K562 (cell line): Measurements from ENCODE around the gene SYT13. TPM values are rescaled to one million over a fixed set of nuclear protein-coding genes. Genes with fewer than 3 reads are reported as not detected.

Experiments
- ATAC-seq: fragments of 200-7000 bp; cut with Tn5 transposase; 3 replicates; pipeline ENCODE4 v1.9.1; 2020; ENCODE audit warnings: moderate library complexity
- BruUV-seq: library from RNA; stranded (reverse); fragments of 400-500 nt; replicated peaks from 2 replicates; lab custom pipeline; 2021; lab: Mats Ljungman, UMichigan
- CTCF ChIA-PET: fragments of 300-600 bp; formaldehyde crosslinking; extraction: SDS; loops from one replicate; lab custom pipeline; 2021; ENCODE audit warnings: low intra/inter-chr PET ratio; lab: Yijun Ruan, JAX
- POLR2A ChIA-PET: fragments of 300-600, 350-650 bp; sonication (Branson Sonifier 250); formaldehyde crosslinking; extraction: SDS; loops from one replicate; lab custom pipeline; 2021; ENCODE audit warnings: antibody characterized with exemption, inconsistent platforms; lab: Yijun Ruan, JAX
- DNase-seq, 4 experiments: peaks; one replicate each; pipeline versions ENCODE4 v3.0.0 to v3.0.0-alpha.2; 2011 to 2018; ENCODE audit warnings: low spot score in 3 of 4, mixed read lengths in 3 of 4; ENCODE audit errors: extremely low read depth in 1 of 4
- FAIRE-seq: peaks from 2 replicates; lab custom pipeline; 2011; peaks lifted over from hg19 to GRCh38; lab: Jason Lieb, UNC
- H2AFZ ChIP-seq: 2 replicates; pipeline ENCODE4 v1.6.0; 2011; ENCODE audit warnings: low read depth, low read length, control low read depth, inconsistent platforms
- H3K27ac ChIP-seq: fragments of 200-600 bp; 3 replicates; pipeline ENCODE4 v1.8.0; 2011; ENCODE audit warnings: low read depth, mild to moderate bottlenecking, control low read depth, inconsistent platforms, low read length, moderate library complexity, mixed read lengths; ENCODE audit errors: extremely low read depth
- H3K27me3 ChIP-seq, 2 experiments: fragments of 300-600 bp in 1 of 2; 2 replicates in 1 of 2; 3 replicates in 1 of 2; pipeline versions ENCODE4 v1.6.0 to v1.8.0; 2011; ENCODE audit warnings: inconsistent platforms in 2 of 2, low read length in 2 of 2, mild to moderate bottlenecking in 1 of 2, mixed read lengths in 1 of 2, moderate library complexity in 1 of 2; ENCODE audit not compliant: control insufficient read depth in 2 of 2, insufficient read depth in 2 of 2
- H3K36me3 ChIP-seq: fragments of 300-600 bp; 3 replicates; pipeline ENCODE4 v1.8.0; 2011; ENCODE audit warnings: mild to moderate bottlenecking, low read length, inconsistent platforms; ENCODE audit not compliant: control insufficient read depth, insufficient read depth
- H3K4me1 ChIP-seq, 2 experiments: fragments of 200-600 bp in 1 of 2; replicated peaks in 1 of 2; 2 replicates in 1 of 2; 3 replicates in 1 of 2; pipeline versions ENCODE4 v1.5.1 to v1.8.0; 2011; ENCODE audit warnings: inconsistent platforms in 2 of 2, low read length in 2 of 2, mild to moderate bottlenecking in 1 of 2, mixed read lengths in 1 of 2, moderate library complexity in 1 of 2; ENCODE audit not compliant: control insufficient read depth in 2 of 2, insufficient read depth in 2 of 2
- H3K4me2 ChIP-seq: 2 replicates; pipeline ENCODE4 v1.6.1; 2011; ENCODE audit warnings: low read length, control low read depth, inconsistent platforms, mixed read lengths; ENCODE audit not compliant: insufficient read depth
- H3K4me3 ChIP-seq: fragments of 200-600 bp; sonication (generic), shearing (Covaris generic); 2 replicates; pipeline ENCODE4 v1.5.1; 2016; ENCODE audit warnings: control low read depth, inconsistent platforms
- H3K79me2 ChIP-seq: fragments of 200-600 bp; 3 replicates; pipeline ENCODE4 v1.8.0; 2011; ENCODE audit warnings: low read length, inconsistent platforms; ENCODE audit not compliant: control insufficient read depth, insufficient read depth
- H3K9ac ChIP-seq, 2 experiments: 2 replicates each; pipeline versions ENCODE4 v1.6.0 to v1.6.1; 2011; ENCODE audit warnings: low read depth in 2 of 2, low read length in 2 of 2, control low read depth in 1 of 2, inconsistent platforms in 1 of 2, mild to moderate bottlenecking in 1 of 2, mixed read lengths in 1 of 2; ENCODE audit not compliant: insufficient read depth in 1 of 2
- H3K9me1 ChIP-seq: one replicate; pipeline ENCODE4 v1.6.0; 2011; ENCODE audit warnings: inconsistent platforms, mild to moderate bottlenecking, low read length, moderate library complexity; ENCODE audit not compliant: control insufficient read depth, insufficient read depth
- H3K9me3 ChIP-seq: replicated peaks from 2 replicates; pipeline ENCODE4 v1.5.1; 2011; ENCODE audit warnings: low read depth, low read length, inconsistent platforms; ENCODE audit not compliant: control insufficient read depth, insufficient read depth
- H4K20me1 ChIP-seq: replicated peaks from 2 replicates; pipeline ENCODE4 v1.6.1; 2011; ENCODE audit warnings: low read length, inconsistent platforms, mixed read lengths; ENCODE audit not compliant: control insufficient read depth, insufficient read depth
- CSDE1 ChIP-seq, 2 experiments: fragments of 450-650 bp; IDR thresholded peaks; 2 replicates each; pipeline ENCODE4 v1.6.1; 2016; ENCODE audit warnings: mild to moderate bottlenecking in 1 of 2
- ESRRB ChIP-seq: fragments of 250-450 bp; sonication (Bioruptor Pico); IDR thresholded peaks from 2 replicates; pipeline ENCODE4 v1.5.0; 2020; ENCODE audit warnings: mild to moderate bottlenecking, moderate library complexity, borderline replicate concordance
- FUS ChIP-seq: fragments of 200-400 bp; formaldehyde crosslinking; optimal IDR thresholded peaks from 2 replicates; pipeline ENCODE3; 2017; ENCODE audit warnings: low read depth, low read length
- MCM2 ChIP-seq: fragments of 450-650 bp; IDR thresholded peaks from 2 replicates; pipeline ENCODE4 v1.6.1; 2017; ENCODE audit warnings: low read depth, mild to moderate bottlenecking
- NBN ChIP-seq: fragments of 450-650 bp; IDR thresholded peaks from 2 replicates; pipeline ENCODE4 v1.6.1; 2016; ENCODE audit warnings: low read depth, mild to moderate bottlenecking
- RBFOX2 ChIP-seq: fragments of 200-400 bp; formaldehyde crosslinking; IDR thresholded peaks from 2 replicates; pipeline ENCODE4 v1.6.1; 2017; ENCODE audit warnings: low read depth, mild to moderate bottlenecking, low read length, moderate library complexity
- RBM25 ChIP-seq: fragments of 200-400 bp; formaldehyde crosslinking; IDR thresholded peaks from 2 replicates; pipeline ENCODE4 v1.6.1; 2018; ENCODE audit warnings: low read length, low read depth, moderate library complexity; ENCODE audit not compliant: severe bottlenecking
- SMAD4 ChIP-seq: fragments of 250-450 bp; sonication (Bioruptor Pico); conservative IDR thresholded peaks from 2 replicates; pipeline ENCODE4 v1.8.0; 2021; ENCODE audit warnings: inconsistent platforms, mild to moderate bottlenecking, moderate library complexity
- SMARCE1 ChIP-seq: fragments of 450-650 bp; IDR thresholded peaks from 2 replicates; pipeline ENCODE4 v1.7.1; 2016; ENCODE audit warnings: mild to moderate bottlenecking
- TCF3 ChIP-seq: sonication (generic); formaldehyde crosslinking; IDR thresholded peaks from 2 replicates; pipeline ENCODE4 v1.4.0; 2020; ENCODE audit warnings: mild to moderate bottlenecking, missing genetic modification reagents
- TCFL5 ChIP-seq: fragments of 250-450 bp; sonication (Bioruptor Pico); conservative IDR thresholded peaks from 2 replicates; pipeline ENCODE4 v1.6.1; 2021; ENCODE audit warnings: mild to moderate bottlenecking, moderate library complexity, matching md5 sums
- ZNF146 ChIP-seq: IDR thresholded peaks from one replicate; pipeline ENCODE4 v1.6.1; 2018; ENCODE audit warnings: missing compliant biosample characterization; ENCODE audit not compliant: unreplicated experiment
- WGBS: fragments of 100-300 bp; shearing (Covaris generic); methylation state at CpG from one replicate; pipeline ENCODE4 v1.1.6; 2016; ENCODE audit warnings: low coverage, mixed read lengths; ENCODE audit not compliant: insufficient coverage; ENCODE audit errors: missing lambda C conversion rate; 5-methylcytosine and 5-hydroxymethylcytosine counted together
- in situ Hi-C: fragments of 300-500 bp; cut with MboI; formaldehyde crosslinking; loops from 4 replicates; pipeline ENCODE4 v1.15.0; 2018; ENCODE audit warnings: inconsistent platforms, mixed read lengths
- intact Hi-C: fragments of 100-400 bp; cut with micrococcal nuclease; formaldehyde crosslinking; loops from 2 replicates; pipeline ENCODE4 v1.14.2; 2022
- polyA plus RNA-seq, 8 experiments: library from polyadenylated mRNA; depleted of rRNA in 4 of 8; stranded (reverse) in 5 of 8; unstranded in 3 of 8; fragments of >200 nt; fragmentation: Nextera tagmentation in 2 of 8; fragmentation: Illumina TruSeq in 1 of 8; extraction: Ambion mirVana in 2 of 8; extraction: Trizol in 1 of 8; gene quantifications; 2 replicates each; pipeline versions ENCODE4 v1.2.1 to v1.2.3, GENCODE V29; 2011 to 2014; ENCODE audit warnings: inconsistent platforms in 1 of 8, missing spikeins in 1 of 8
- total RNA-seq, 7 experiments: library from RNA; depleted of rRNA in 6 of 7; stranded (reverse); fragments of >200 nt in 6 of 7; fragmentation: Illumina TruSeq in 2 of 7; extraction: Trizol in 2 of 7; gene quantifications; 2 replicates each; pipeline versions ENCODE4 v1.2.1 to v1.2.3, GENCODE V29; 2011 to 2021; ENCODE audit warnings: low replicate concordance in 1 of 7
- TF ChIP-seq, protein P1 (sequence below), 2 experiments: fragments of 450-650 bp; IDR thresholded peaks; 2 replicates each; pipeline ENCODE4 v1.6.1; 2018; ENCODE audit warnings: mild to moderate bottlenecking in 2 of 2, low read depth in 1 of 2; ENCODE audit not compliant: partially characterized antibody in 2 of 2

The SYT13 gene
- total and polyA plus RNA-seq, 9 of the 15 experiments (the other 6 are each of a cell fraction or from before 2014, with no cell fraction given), result under 0.01 to 0.13 (median 0.08) TPM; not detected in 2

DNA sequence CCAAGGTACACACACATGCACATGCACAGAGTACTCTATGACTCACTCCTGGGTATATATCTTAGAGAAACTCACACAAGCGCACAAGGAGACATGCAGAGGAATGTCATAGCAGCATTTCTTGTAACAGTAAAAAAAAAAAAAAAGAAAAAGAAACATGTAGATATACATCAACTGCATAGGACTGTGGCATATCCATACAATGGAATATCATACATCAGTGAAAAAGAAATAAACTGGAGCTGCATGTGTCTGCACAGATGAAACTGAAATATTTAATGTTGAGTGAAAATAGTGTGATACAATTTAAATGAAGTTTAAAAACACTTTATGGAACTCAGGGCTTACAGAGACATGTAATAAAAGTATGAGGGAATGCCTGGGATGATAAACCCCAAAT is 46.4 kb downstream of the SYT13 start:
- FAIRE-seq (no peak), ATAC-seq (no peak), DNase-seq (no peak)
- intact Hi-C loops (no loop called here), in situ Hi-C loops (no loop called here)
- Histone ChIP-seq H3K4me1 (no peaks in the 10 kb centered on the region), H3K9ac (no peak overlapping the region), H3K9me1 (no peaks in the 10 kb centered on the region), H4K20me1 (no peaks in the 10 kb centered on the region), H3K79me2 (no peaks in the 10 kb centered on the region), H3K27ac (no peak overlapping the region), H3K27me3 (peaks cover 2 to 5% of the 10 kb centered on the region in 2 experiments; a peak in 2 of 5 replicates), H3K4me3 (no peak overlapping the region), H3K36me3 (no peaks in the 10 kb centered on the region), H3K9me3 (no peaks in the 10 kb centered on the region), H2AFZ (no peak overlapping the region), H3K4me2 (no peak overlapping the region)
- CTCF ChIA-PET, result no interaction called here
- 0% methylated on average over 1 of the region's 1 CpG for WGBS
- TF ChIP-seq RBM25, result peak; percentile 33
- no peak for TF ChIP-seq TCFL5 (CRISPR knock-in tag)
- TF ChIP-seq ZNF146 (CRISPR knock-in tag), result peak; percentile 50
- no TSS peak for BruUV-seq
- POLR2A ChIA-PET, result interaction anchor here (1.3 kb wide), 1 partner anchor 11 kb away, joined by 3 read pairs; no protein-coding TSS in a partner anchor

DNA sequence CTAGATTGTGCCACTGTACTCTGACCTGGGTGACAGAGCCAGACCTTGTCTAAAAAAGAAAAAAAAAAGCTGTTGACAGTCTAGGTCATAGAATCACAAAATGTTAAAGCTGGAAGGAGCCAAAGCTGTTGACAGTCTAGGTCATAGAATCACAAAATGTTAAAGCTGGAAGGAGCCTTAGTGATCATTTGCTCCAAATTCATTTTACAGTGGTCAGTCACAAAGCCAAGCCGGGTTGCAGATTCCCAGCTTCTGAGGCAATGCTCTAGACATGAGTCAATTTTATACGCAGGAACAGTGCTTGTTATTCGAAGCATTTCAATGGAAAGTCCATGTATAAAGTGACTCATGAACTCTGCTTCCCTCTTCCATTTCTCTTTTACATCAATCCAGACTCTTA is 47.4 kb downstream of the SYT13 start:
- ATAC-seq (no peak), DNase-seq (no peak), FAIRE-seq (no peak)
- Histone ChIP-seq H3K27ac (no peak overlapping the region), H3K9me3 (no peaks in the 10 kb centered on the region), H4K20me1 (no peaks in the 10 kb centered on the region), H3K9ac (no peak overlapping the region), H3K79me2 (no peaks in the 10 kb centered on the region), H3K4me3 (no peak overlapping the region), H2AFZ (no peak overlapping the region), H3K9me1 (no peaks in the 10 kb centered on the region), H3K4me2 (no peak overlapping the region), H3K36me3 (no peaks in the 10 kb centered on the region), H3K27me3 (peaks cover 0 to 2% of the 10 kb centered on the region in 2 experiments; a peak in 2 of 5 replicates), H3K4me1 (peaks cover 0 to 3% of the 10 kb centered on the region in 2 experiments; a peak in 1 of 5 replicates)
- BruUV-seq, result no TSS peak
- WGBS, result 3% methylated on average over 3 of the region's 3 CpGs
- ChIA-PET POLR2A (interaction anchor here (1.3 kb wide), 1 partner anchor 12 kb away, joined by 3 read pairs; no protein-coding TSS in a partner anchor), CTCF (no interaction called here)
- in situ Hi-C loops, result no loop called here
- intact Hi-C loops, result no loop called here
- TF ChIP-seq, protein P1, sequence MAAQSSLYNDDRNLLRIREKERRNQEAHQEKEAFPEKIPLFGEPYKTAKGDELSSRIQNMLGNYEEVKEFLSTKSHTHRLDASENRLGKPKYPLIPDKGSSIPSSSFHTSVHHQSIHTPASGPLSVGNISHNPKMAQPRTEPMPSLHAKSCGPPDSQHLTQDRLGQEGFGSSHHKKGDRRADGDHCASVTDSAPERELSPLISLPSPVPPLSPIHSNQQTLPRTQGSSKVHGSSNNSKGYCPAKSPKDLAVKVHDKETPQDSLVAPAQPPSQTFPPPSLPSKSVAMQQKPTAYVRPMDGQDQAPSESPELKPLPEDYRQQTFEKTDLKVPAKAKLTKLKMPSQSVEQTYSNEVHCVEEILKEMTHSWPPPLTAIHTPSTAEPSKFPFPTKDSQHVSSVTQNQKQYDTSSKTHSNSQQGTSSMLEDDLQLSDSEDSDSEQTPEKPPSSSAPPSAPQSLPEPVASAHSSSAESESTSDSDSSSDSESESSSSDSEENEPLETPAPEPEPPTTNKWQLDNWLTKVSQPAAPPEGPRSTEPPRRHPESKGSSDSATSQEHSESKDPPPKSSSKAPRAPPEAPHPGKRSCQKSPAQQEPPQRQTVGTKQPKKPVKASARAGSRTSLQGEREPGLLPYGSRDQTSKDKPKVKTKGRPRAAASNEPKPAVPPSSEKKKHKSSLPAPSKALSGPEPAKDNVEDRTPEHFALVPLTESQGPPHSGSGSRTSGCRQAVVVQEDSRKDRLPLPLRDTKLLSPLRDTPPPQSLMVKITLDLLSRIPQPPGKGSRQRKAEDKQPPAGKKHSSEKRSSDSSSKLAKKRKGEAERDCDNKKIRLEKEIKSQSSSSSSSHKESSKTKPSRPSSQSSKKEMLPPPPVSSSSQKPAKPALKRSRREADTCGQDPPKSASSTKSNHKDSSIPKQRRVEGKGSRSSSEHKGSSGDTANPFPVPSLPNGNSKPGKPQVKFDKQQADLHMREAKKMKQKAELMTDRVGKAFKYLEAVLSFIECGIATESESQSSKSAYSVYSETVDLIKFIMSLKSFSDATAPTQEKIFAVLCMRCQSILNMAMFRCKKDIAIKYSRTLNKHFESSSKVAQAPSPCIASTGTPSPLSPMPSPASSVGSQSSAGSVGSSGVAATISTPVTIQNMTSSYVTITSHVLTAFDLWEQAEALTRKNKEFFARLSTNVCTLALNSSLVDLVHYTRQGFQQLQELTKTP (IDR thresholded peaks at IDR 0.05; ENCODE audit: low read depth in 1 of 2, partially characterized antibody in 2 of 2), result no peak
- no peak for TF ChIP-seq TCF3 (CRISPR knock-in tag)
- TF ChIP-seq SMARCE1, result no peak
- no peak for TF ChIP-seq NBN
- no peak for TF ChIP-seq SMAD4
- no peak for TF ChIP-seq MCM2
- no peak for TF ChIP-seq ESRRB (CRISPR knock-in tag)
- TF ChIP-seq CSDE1 (IDR thresholded peaks at IDR 0.05), result no peak
- TF ChIP-seq FUS, result no peak
- no peak for TF ChIP-seq RBFOX2
